PC-9 (cell line): ENCODE measurements around the gene APBB1IP. TPM values are rescaled to one million over a fixed set of nuclear protein-coding genes. Genes with fewer than 3 reads are reported as not detected.

Experiments used
- BruUV-seq: library from RNA; stranded (reverse); fragments of 400-500 nt; replicated peaks from 2 replicates; lab custom pipeline; 2021; lab: Mats Ljungman, UMichigan
- CTCF ChIA-PET: fragments of 300-600 bp; sonication (Branson Sonifier 250); formaldehyde crosslinking; loops from one replicate; lab custom pipeline; 2022; ENCODE audit warnings: antibody characterized with exemption; lab: Charles Lee
- POLR2A ChIA-PET: fragments of 300-600 bp; sonication (Branson Sonifier 250); formaldehyde crosslinking; loops from one replicate; lab custom pipeline; 2022; ENCODE audit warnings: antibody characterized with exemption; ENCODE audit not compliant: unreplicated experiment; lab: Charles Lee
- DNase-seq, 2 experiments: peaks; one replicate each; pipeline versions ENCODE4 v3.0.0 to v3.0.0-alpha.2; 2015 to 2022; ENCODE audit warnings: mixed read lengths in 1 of 2
- H2AFZ ChIP-seq: fragments of 200-600 bp; sonication (generic); 2 replicates; pipeline ENCODE4 v1.8.1; 2017; ENCODE audit warnings: antibody characterized with exemption
- H3F3A ChIP-seq: fragments of 200-600 bp; sonication (generic); 2 replicates; pipeline ENCODE4 v1.8.1; 2017; ENCODE audit warnings: antibody characterized with exemption, mild to moderate bottlenecking, low read depth; ENCODE audit not compliant: insufficient read depth
- H3K27ac ChIP-seq: fragments of 200-600 bp; sonication (generic); 2 replicates; pipeline ENCODE4 v1.6.1; 2016; ENCODE audit warnings: mixed run types
- H3K27me3 ChIP-seq: fragments of 200-600 bp; sonication (generic); 2 replicates; pipeline ENCODE4 v1.6.1; 2016; ENCODE audit warnings: low read depth, mixed run types; ENCODE audit not compliant: insufficient read depth
- H3K36me3 ChIP-seq: fragments of 200-600 bp; sonication (generic); 2 replicates; pipeline ENCODE4 v1.6.1; 2016; ENCODE audit warnings: low read depth, mixed run types
- H3K4me1 ChIP-seq: fragments of 200-600 bp; sonication (generic); replicated peaks from 2 replicates; pipeline ENCODE4 v1.6.1; 2016; ENCODE audit warnings: mixed run types; ENCODE audit not compliant: insufficient read depth
- H3K4me2 ChIP-seq: fragments of 200-600 bp; sonication (generic); 2 replicates; pipeline ENCODE4 v1.6.1; 2017; ENCODE audit warnings: mixed run types
- H3K4me3 ChIP-seq: fragments of 200-600 bp; sonication (generic); 2 replicates; pipeline ENCODE4 v1.6.1; 2016; ENCODE audit warnings: mixed run types
- H3K79me2 ChIP-seq: fragments of 200-600 bp; sonication (generic); 2 replicates; pipeline ENCODE4 v1.6.1; 2017; ENCODE audit warnings: low read depth, mixed run types
- H3K9me2 ChIP-seq: fragments of 200-600 bp; sonication (generic); 2 replicates; pipeline ENCODE4 v1.8.1; 2017; ENCODE audit warnings: mild to moderate bottlenecking; ENCODE audit not compliant: insufficient read depth
- H3K9me3 ChIP-seq: fragments of 200-600 bp; sonication (generic); 2 replicates; pipeline ENCODE4 v1.8.1; 2016; ENCODE audit warnings: low read depth; ENCODE audit not compliant: insufficient read depth
- H4K20me1 ChIP-seq: fragments of 200-600 bp; sonication (generic); 2 replicates; pipeline ENCODE4 v1.8.1; 2017; ENCODE audit not compliant: insufficient read depth
- EZH2 ChIP-seq: fragments of 200-600 bp; sonication (generic); IDR thresholded peaks from 2 replicates; pipeline ENCODE4 v1.8.0; 2017; ENCODE audit warnings: antibody characterized with exemption, low read depth
- intact Hi-C: fragments of 100-400 bp; cut with micrococcal nuclease; formaldehyde crosslinking; loops from one replicate; pipeline ENCODE4 v1.10.0; 2022; ENCODE audit not compliant: unreplicated experiment
- total RNA-seq: library from RNA; stranded (reverse); gene quantifications from 2 replicates; pipeline ENCODE4 v1.2.3, GENCODE V29; 2021
- TF ChIP-seq, protein P1 (sequence below): fragments of 200-600 bp; sonication (generic); conservative IDR thresholded peaks from 2 replicates; pipeline ENCODE4 v1.6.1; 2017; ENCODE audit warnings: mixed run types, antibody characterized with exemption, mild to moderate bottlenecking, moderate library complexity

Gene APBB1IP
- total RNA-seq, 1 experiment from 2014 or later = not detected

DNA sequence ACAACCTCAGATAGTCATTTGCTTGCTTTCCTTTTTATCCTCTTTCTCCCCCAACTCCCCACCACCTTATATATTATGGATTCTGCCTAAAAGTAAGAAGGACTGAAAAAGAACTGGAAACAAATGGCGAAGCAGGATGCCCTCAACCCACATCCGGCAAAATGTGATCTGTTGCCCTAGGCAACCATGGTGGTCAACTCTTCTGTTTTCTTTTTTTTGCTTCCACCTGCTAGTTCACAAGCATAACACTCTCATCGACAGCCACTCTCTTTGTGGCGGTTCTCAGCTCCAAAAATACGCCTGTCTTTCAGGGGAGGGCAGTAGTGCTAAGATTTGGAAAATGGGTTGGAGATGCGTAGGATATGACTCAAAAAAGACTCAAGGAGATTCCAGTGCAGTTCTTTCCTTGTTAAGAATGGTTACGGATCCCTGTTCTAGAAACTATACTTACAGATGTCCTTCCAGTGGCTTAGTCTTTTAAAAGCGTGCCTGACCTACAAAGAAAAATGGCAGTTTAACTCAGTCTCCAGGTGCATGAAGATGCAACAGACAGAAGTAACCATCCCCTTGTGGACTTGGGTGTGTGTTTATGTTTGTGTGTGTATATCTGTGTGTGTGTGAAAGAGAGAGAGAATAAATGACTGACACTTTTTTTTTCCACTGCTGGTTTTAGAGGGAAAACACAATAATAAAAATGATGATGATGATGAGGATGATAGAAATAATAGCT is 10.7 kb downstream of the APBB1IP start:
- Histone ChIP-seq H3F3A (no peaks in the 10 kb centered on the region), H3K9me2 (no peaks in the 10 kb centered on the region), H3K4me1 (no peaks in the 10 kb centered on the region), H3K36me3 (no peaks in the 10 kb centered on the region), H2AFZ (no peak overlapping the region), H3K27me3 (no peaks in the 10 kb centered on the region), H3K4me2 (no peak overlapping the region), H4K20me1 (no peaks in the 10 kb centered on the region), H3K9me3 (no peaks in the 10 kb centered on the region), H3K4me3 (no peak overlapping the region), H3K79me2 (no peaks in the 10 kb centered on the region), H3K27ac (no peak overlapping the region)
- no TSS peak for BruUV-seq
- POLR2A ChIA-PET = no interaction called here
- intact Hi-C loops = no loop called here
- no peak for DNase-seq
- CTCF ChIA-PET = no interaction called here
- no peak for TF ChIP-seq EZH2
- TF ChIP-seq, protein P1, sequence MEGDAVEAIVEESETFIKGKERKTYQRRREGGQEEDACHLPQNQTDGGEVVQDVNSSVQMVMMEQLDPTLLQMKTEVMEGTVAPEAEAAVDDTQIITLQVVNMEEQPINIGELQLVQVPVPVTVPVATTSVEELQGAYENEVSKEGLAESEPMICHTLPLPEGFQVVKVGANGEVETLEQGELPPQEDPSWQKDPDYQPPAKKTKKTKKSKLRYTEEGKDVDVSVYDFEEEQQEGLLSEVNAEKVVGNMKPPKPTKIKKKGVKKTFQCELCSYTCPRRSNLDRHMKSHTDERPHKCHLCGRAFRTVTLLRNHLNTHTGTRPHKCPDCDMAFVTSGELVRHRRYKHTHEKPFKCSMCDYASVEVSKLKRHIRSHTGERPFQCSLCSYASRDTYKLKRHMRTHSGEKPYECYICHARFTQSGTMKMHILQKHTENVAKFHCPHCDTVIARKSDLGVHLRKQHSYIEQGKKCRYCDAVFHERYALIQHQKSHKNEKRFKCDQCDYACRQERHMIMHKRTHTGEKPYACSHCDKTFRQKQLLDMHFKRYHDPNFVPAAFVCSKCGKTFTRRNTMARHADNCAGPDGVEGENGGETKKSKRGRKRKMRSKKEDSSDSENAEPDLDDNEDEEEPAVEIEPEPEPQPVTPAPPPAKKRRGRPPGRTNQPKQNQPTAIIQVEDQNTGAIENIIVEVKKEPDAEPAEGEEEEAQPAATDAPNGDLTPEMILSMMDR = no peak

DNA sequence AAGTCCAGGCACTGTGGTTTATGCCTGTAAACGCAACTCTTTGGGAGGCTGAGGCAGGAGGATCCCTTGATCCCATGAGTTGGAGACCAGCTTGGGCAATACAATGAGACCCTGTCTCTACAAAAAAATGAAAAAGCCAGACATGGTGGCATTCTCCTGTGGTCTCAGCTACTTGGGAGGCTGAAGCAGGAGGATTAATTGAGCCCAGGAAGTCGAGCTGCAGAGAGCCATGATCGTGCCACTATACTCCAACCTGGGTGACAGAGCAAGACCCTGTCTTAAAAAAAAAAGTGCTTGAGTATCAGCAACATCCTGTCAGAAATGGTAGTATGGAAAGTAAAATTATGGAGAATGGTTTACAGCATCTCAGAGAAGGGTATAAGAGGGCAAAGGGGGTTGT is 11.6 kb downstream of the APBB1IP start:
- H3F3A ChIP-seq = no peaks in the 10 kb centered on the region
- no peaks in the 10 kb centered on the region for H3K4me1 ChIP-seq
- H3K27ac ChIP-seq = no peak overlapping the region
- no peaks in the 10 kb centered on the region for H3K9me2 ChIP-seq
- no peaks in the 10 kb centered on the region for H3K27me3 ChIP-seq
- no peak overlapping the region for H2AFZ ChIP-seq
- CTCF ChIA-PET = no interaction called here
- no peaks in the 10 kb centered on the region for H3K36me3 ChIP-seq
- H3K4me2 ChIP-seq = no peak overlapping the region
- no peak for DNase-seq
- H4K20me1 ChIP-seq = no peaks in the 10 kb centered on the region
- POLR2A ChIA-PET = no interaction called here
- intact Hi-C loops = no loop called here
- BruUV-seq = no TSS peak
- H3K9me3 ChIP-seq = no peaks in the 10 kb centered on the region
- no peak for TF ChIP-seq EZH2
- TF ChIP-seq, protein P1 = no peak
- no peaks in the 10 kb centered on the region for H3K79me2 ChIP-seq
- H3K4me3 ChIP-seq = no peak overlapping the region

DNA sequence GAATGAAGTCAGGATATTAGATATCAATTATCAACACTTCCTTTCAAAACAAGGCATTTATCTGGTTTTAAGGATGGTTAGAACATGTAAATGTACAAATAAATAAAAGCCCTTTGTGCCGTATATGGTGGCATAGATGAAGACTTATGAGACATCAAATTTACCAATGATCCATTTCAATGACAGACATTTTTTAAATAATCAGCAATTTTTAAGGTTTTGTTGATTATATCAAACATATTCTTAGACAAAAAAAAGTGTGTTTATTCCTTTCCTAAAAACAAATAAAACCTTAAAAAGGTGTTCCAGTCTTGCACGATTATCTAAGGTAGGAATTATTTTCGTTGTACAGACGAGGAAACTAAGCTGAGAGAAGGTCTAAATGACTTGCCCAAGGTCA is 13.8 kb downstream of the APBB1IP start:
- ChIA-PET POLR2A (no interaction called here), CTCF (no interaction called here)

More for the DNA sequence above, 13.8 kb downstream of the APBB1IP start:
- no peak overlapping the region for H3K4me2 ChIP-seq
- DNase-seq = no peak
- no peak overlapping the region for H2AFZ ChIP-seq
- H3K4me1 ChIP-seq = no peaks in the 10 kb centered on the region
- no peaks in the 10 kb centered on the region for H3F3A ChIP-seq
- no peak overlapping the region for H3K27ac ChIP-seq
- no peak overlapping the region for H3K4me3 ChIP-seq
- intact Hi-C loops = no loop called here
- no peaks in the 10 kb centered on the region for H3K9me3 ChIP-seq
- H4K20me1 ChIP-seq = no peaks in the 10 kb centered on the region
- no peaks in the 10 kb centered on the region for H3K27me3 ChIP-seq
- H3K9me2 ChIP-seq = no peaks in the 10 kb centered on the region
- H3K79me2 ChIP-seq = no peaks in the 10 kb centered on the region
- TF ChIP-seq EZH2 = no peak
- TF ChIP-seq, protein P1 = no peak
- H3K36me3 ChIP-seq = no peaks in the 10 kb centered on the region
- no TSS peak for BruUV-seq
